Ishikawa (cell line): Measurements from ENCODE around the gene THYN1.

Experiments used
- CEBPB ChIP-seq: IDR thresholded peaks from 2 replicates; pipeline ENCODE4 v1.6.1; 2012
- CREB1 ChIP-seq: IDR thresholded peaks from 2 replicates; pipeline ENCODE4 v1.6.1; 2012; ENCODE audit warnings: low read depth
- EGR1 ChIP-seq: IDR thresholded peaks from 2 replicates; pipeline ENCODE4 v1.6.1; 2012
- EP300 ChIP-seq: IDR thresholded peaks from 2 replicates; pipeline ENCODE4 v1.6.1; 2012; ENCODE audit warnings: borderline replicate concordance
- FOXM1 ChIP-seq: IDR thresholded peaks from 2 replicates; pipeline ENCODE4 v1.6.1; 2012; ENCODE audit warnings: low read depth, borderline replicate concordance
- NFIC ChIP-seq: IDR thresholded peaks from 2 replicates; pipeline ENCODE4 v1.6.1; 2012
- RAD21 ChIP-seq: IDR thresholded peaks from 2 replicates; pipeline ENCODE4 v1.6.1; 2012; ENCODE audit warnings: low read depth
- TAF1 ChIP-seq: IDR thresholded peaks from 2 replicates; pipeline ENCODE4 v1.6.1; 2012; ENCODE audit warnings: low read depth, mild to moderate bottlenecking
- TCF12 ChIP-seq: IDR thresholded peaks from 2 replicates; pipeline ENCODE4 v1.6.1; 2012; ENCODE audit warnings: low read depth
- TEAD4 ChIP-seq: IDR thresholded peaks from 2 replicates; pipeline ENCODE4 v1.6.1; 2012
- YY1 ChIP-seq: IDR thresholded peaks from 2 replicates; pipeline ENCODE4 v1.6.1; 2012; ENCODE audit warnings: low read depth
- ZBTB7A ChIP-seq: IDR thresholded peaks from 2 replicates; pipeline ENCODE4 v1.6.1; 2012; ENCODE audit warnings: low read depth
- TF ChIP-seq, protein P1 (sequence below): IDR thresholded peaks from 2 replicates; pipeline ENCODE4 v1.6.1; 2012; ENCODE audit warnings: low read depth, mild to moderate bottlenecking
- TF ChIP-seq, protein P2 (sequence below): IDR thresholded peaks from 2 replicates; pipeline ENCODE4 v1.6.1; 2012
- TF ChIP-seq, protein P3 (sequence below): IDR thresholded peaks from 2 replicates; pipeline ENCODE4 v1.6.1; 2012

THYN1 gene

DNA sequence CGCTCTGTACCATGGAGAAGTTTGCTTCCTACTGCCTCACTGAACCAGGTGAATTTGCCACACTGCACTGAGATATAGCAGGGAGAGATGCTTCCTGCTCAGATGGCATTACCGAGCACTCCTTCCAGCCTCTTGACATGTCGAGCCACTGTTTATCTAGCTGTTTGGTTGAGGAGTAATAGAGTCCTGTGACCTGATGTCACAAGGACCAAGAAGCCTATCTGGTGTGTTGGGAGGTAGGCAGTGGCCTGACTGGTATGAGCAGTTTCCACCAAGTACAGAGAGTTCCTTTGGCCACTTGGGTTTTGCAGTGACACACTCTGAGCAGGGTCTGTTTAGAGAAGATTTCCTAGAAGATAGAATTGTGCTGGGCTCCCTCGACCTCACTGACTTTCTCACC is 5.4 kb upstream of the THYN1 start:
- TF ChIP-seq ZBTB7A (no peak), TCF12 (no peak), EGR1 (no peak), TEAD4 (no peak), CREB1 (no peak), CEBPB (no peak), RAD21 (no peak), YY1 (no peak), NFIC (no peak), FOXM1 (no peak), TAF1 (no peak), EP300 (no peak)
- TF ChIP-seq, protein P1, sequence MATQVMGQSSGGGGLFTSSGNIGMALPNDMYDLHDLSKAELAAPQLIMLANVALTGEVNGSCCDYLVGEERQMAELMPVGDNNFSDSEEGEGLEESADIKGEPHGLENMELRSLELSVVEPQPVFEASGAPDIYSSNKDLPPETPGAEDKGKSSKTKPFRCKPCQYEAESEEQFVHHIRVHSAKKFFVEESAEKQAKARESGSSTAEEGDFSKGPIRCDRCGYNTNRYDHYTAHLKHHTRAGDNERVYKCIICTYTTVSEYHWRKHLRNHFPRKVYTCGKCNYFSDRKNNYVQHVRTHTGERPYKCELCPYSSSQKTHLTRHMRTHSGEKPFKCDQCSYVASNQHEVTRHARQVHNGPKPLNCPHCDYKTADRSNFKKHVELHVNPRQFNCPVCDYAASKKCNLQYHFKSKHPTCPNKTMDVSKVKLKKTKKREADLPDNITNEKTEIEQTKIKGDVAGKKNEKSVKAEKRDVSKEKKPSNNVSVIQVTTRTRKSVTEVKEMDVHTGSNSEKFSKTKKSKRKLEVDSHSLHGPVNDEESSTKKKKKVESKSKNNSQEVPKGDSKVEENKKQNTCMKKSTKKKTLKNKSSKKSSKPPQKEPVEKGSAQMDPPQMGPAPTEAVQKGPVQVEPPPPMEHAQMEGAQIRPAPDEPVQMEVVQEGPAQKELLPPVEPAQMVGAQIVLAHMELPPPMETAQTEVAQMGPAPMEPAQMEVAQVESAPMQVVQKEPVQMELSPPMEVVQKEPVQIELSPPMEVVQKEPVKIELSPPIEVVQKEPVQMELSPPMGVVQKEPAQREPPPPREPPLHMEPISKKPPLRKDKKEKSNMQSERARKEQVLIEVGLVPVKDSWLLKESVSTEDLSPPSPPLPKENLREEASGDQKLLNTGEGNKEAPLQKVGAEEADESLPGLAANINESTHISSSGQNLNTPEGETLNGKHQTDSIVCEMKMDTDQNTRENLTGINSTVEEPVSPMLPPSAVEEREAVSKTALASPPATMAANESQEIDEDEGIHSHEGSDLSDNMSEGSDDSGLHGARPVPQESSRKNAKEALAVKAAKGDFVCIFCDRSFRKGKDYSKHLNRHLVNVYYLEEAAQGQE, result no peak
- TF ChIP-seq, protein P2, sequence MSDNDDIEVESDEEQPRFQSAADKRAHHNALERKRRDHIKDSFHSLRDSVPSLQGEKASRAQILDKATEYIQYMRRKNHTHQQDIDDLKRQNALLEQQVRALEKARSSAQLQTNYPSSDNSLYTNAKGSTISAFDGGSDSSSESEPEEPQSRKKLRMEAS, result no peak
- TF ChIP-seq, protein P3, sequence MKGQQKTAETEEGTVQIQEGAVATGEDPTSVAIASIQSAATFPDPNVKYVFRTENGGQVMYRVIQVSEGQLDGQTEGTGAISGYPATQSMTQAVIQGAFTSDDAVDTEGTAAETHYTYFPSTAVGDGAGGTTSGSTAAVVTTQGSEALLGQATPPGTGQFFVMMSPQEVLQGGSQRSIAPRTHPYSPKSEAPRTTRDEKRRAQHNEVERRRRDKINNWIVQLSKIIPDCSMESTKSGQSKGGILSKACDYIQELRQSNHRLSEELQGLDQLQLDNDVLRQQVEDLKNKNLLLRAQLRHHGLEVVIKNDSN, result no peak

DNA sequence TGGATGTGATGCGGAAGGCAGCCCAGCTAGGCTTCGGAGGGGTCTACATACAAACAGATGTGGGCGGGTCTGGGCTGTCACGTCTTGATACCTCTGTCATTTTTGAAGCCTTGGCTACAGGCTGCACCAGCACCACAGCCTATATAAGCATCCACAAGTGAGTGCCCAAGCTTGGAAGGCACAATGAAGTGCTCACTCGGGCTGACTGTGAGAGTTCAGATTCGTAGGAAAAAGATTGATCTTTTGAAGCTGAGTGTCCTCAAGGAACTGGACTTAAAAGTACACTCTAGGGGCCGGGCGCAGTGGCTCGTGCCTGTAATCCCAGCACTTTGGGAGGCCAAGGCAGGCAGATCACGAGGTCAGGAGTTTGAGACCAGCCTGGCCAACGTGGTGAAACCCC is 3.9 kb upstream of the THYN1 start:
- TF ChIP-seq, protein P1, result no peak
- TF ChIP-seq NFIC (no peak), CEBPB (no peak), EGR1 (no peak), FOXM1 (no peak), RAD21 (no peak), TCF12 (no peak), ZBTB7A (no peak)
- TF ChIP-seq, protein P2, result no peak

DNA sequence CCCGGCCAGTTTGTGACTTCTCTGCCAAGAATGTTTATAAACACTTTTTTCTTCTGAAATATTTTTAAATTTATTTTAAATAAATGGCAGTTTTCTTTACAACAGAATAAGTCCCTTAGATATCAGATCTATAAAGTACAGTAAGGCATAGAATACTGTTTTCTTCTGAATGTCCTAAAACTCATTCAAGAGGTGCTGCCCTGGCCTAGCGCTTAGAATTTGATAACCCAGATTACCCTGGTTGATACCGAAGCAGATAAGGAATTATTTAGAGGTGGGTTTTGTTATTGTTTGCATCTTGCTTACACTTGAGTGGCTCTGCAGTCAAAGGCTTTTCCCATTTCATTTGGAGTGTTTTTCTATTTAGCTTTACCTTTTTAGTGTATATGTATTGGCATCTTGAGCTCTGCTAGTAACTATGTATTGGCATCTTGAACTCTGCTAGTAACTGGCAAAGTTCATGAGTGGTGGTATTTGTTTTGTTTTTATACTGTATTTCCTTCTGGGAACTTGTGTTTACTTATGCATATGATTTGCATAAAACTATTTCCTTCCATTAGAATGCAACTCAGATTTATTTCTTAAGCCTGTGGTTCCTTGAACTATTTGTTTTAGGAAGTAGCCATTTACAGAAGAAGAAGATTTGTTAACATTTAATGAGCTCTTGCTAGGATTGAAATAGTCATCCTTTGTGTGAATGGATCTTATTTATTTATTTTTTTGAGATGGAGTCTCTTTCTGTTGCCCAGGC is 1.5 kb upstream of the THYN1 start:
- no peak for TF ChIP-seq CEBPB

DNA sequence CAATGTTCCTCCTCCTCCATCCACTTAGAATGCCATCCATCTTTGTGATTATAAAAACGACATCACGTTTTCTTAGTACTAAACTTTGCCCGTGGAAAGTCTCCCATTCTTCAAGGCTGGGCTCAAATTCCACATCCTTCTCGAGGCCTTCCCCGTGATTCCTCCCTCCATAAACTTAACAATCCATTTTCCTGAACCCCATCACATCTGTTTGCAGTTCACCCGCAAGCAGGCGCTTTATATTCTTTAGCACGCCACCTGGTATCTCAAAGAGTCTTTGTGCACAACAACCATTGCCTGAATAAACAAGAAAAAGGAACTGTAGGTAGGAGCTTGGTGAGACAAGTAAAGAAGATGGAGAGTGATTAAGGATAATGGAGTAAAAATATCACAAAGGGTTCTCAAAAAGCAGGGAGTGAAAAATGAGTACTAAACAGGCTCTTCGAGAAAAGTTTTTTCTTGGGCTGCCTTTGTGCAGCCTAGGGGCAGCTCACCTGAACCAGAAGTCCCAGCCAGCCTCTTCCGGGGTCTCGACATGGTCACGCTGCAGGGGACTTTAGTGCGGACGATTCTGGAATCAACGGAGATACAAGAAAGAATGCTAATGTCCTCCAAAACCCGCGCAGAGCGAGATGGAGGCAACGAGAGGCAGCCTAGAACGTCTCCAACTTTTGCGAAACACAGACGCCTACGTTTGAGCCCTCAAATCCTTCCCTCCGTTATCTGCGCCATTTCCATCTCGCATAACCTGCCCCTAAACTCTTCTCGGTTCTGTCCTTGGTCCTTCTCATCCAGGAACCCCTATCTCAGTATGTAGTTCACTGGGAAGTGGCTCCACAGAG is 585 bp downstream of the THYN1 start:
- TF ChIP-seq, protein P1, result peak; percentile 53; the same call in 1 of the 2 replicates
- TF ChIP-seq, protein P3, result no peak
- TF ChIP-seq YY1, result peak; percentile 8; the same call in 1 of the 2 replicates
